SU-DHL-6 (cell line): Measurements from ENCODE around the gene PTPRE.

Experiments used
- CTCF ChIP-seq: fragments of 200-600 bp; sonication (generic); IDR thresholded peaks from one replicate; pipeline ENCODE4 v1.5.1; 2017; ENCODE audit warnings: antibody characterized with exemption, mild to moderate bottlenecking, low read length, moderate library complexity; ENCODE audit not compliant: insufficient read depth, poor library complexity, severe bottlenecking
- EZH2phosphoT487 ChIP-seq: fragments of 200-600 bp; sonication (generic), shearing (Covaris generic); conservative IDR thresholded peaks from 2 replicates; pipeline ENCODE4 v1.6.1; 2018; ENCODE audit warnings: mild to moderate bottlenecking, antibody characterized with exemption, low read length, moderate library complexity, mixed read lengths

- TF ChIP-seq CTCF (no peak), EZH2phosphoT487 (no peak)
These were observed 110.9 kb downstream of the PTPRE start for GRCh38 chr10:128017822-128018221.
